ENCODE data around the gene PLA2G2D. TPM values are rescaled to one million over a fixed set of nuclear protein-coding genes. Genes with fewer than 3 reads are reported as not detected.
"Not testable (repeated sequence)": the region's sequence is repeated elsewhere in the genome, so short reads cannot be mapped to it uniquely, and the experiment has no call there.

Gene PLA2G2D
- total and polyA plus RNA-seq, 5 donors from 2014 or later = not detected

GRCh38 chr1:20136249-20136648, 16.9 kb upstream of the PLA2G2D start:
- ATAC-seq (ENCODE audit: low read depth in 2 of 2) (no peak), DNase-seq (no peak)
- Mint-ChIP-seq H3K27me3 (peaks cover 25% of the 10 kb centered on the region), H3K4me3 (no peak overlapping the region), H3K27ac (no peak overlapping the region), H3K36me3 (no peaks in the 10 kb centered on the region), H3K9me3 (peaks cover 0 to 5% (median 0%) of the 10 kb centered on the region in 7 donors), H3K4me1 (no peaks in the 10 kb centered on the region)
- Histone ChIP-seq H3K27ac (ENCODE audit: insufficient read depth, low read length, poor library complexity, severe bottlenecking) (no peak overlapping the region), H3K36me3 (ENCODE audit: control insufficient read depth, insufficient read depth, low read length) (no peaks in the 10 kb centered on the region), H3K4me1 (ENCODE audit: control insufficient read depth, insufficient read depth, low read length, poor library complexity, severe bottlenecking) (no peaks in the 10 kb centered on the region), H3K27me3 (ENCODE audit: control insufficient read depth, insufficient read depth, low read length) (peaks cover 5% of the 10 kb centered on the region), H3K4me3 (ENCODE audit: low read depth, low read length) (no peak overlapping the region), H3K9me3 (ENCODE audit: control insufficient read depth in 2 of 2, low read length in 2 of 2) (no peaks in the 10 kb centered on the region)

- Histone ChIP-seq H3K9me3 (ENCODE audit: control insufficient read depth in 2 of 2, low read length in 2 of 2) (no peaks in the 10 kb centered on the region), H3K4me3 (ENCODE audit: low read depth, low read length) (no peak overlapping the region), H3K36me3 (ENCODE audit: control insufficient read depth, insufficient read depth, low read length) (no peaks in the 10 kb centered on the region), H3K27me3 (ENCODE audit: control insufficient read depth, insufficient read depth, low read length) (peaks cover 5% of the 10 kb centered on the region), H3K27ac (ENCODE audit: insufficient read depth, low read length, poor library complexity, severe bottlenecking) (no peak overlapping the region), H3K4me1 (ENCODE audit: control insufficient read depth, insufficient read depth, low read length, poor library complexity, severe bottlenecking) (no peaks in the 10 kb centered on the region)
- Mint-ChIP-seq H3K36me3 (no peaks in the 10 kb centered on the region), H3K9me3 (peaks cover 0 to 5% (median 0%) of the 10 kb centered on the region in 7 donors), H3K27ac (no peak overlapping the region), H3K4me3 (no peak overlapping the region), H3K4me1 (no peaks in the 10 kb centered on the region), H3K27me3 (peaks cover 26% of the 10 kb centered on the region)
- ATAC-seq (ENCODE audit: low read depth in 2 of 2) = no peak
- no peak for DNase-seq
Observed at GRCh38 chr1:20134995-20135394, 15.7 kb upstream of the PLA2G2D start.

DNA sequence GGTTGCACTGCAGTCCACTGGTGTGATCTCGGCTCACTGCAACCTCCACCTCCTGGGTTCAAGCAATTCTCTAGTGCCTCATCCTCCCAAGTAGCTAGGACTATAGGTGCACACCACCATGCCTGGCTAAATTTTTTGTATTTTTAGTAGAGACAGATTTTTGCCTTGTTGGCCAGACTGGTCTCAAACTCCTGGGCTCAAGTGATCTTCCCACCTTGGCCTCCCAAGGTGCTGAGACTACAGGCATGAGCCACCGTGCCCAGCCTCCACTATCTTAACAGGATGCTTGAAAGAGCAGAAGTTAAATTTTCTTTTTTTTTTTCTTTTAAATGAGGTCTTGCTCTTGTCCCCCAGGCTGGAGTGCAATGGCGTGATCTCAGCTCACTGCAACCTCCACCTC, 11.2 kb upstream of the PLA2G2D start:
- peaks cover 24% of the 10 kb centered on the region for H3K27me3 Mint-ChIP-seq
- not testable (repeated sequence) for H3K9me3 ChIP-seq (ENCODE audit: control insufficient read depth in 2 of 2, low read length in 2 of 2)

DNA sequence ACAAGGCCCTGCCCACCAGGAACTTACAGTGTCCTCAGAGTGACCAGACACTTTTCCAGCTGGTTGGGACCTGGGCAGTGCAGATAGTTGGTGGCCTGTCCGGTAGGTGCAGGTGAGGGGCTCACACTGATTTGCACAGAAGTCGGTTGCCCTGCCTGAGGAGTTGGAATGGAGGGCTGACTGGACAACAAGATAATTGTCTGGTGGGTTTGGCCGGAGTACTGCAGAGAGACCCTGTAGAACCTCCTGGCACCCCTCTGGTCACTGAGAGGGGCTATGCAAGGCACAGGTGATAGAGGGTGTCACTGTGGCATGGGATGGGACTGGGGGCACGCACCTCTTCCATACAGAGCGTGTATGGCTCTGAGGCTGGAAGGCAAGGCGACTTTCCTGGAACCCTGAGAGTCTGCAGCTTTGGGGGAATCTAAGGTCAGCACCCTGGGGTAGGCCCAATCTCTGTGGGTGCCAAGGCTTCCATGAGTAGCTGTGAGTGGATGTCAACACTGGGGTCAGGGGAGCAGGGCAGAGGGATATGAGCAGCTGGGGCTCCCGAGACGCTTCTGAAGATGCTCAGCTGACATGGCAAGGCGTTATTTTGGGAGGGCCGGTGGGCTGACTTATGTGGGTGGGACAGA, 7.6 kb upstream of the PLA2G2D start:
- no peak overlapping the region for H3K27ac ChIP-seq (ENCODE audit: insufficient read depth, low read length, poor library complexity, severe bottlenecking)
- DNase-seq (no peak), ATAC-seq (ENCODE audit: low read depth in 2 of 2) (no peak)
- no peaks in the 10 kb centered on the region for H3K4me1 ChIP-seq (ENCODE audit: control insufficient read depth, insufficient read depth, low read length, poor library complexity, severe bottlenecking)
- no peak overlapping the region for H3K4me3 ChIP-seq (ENCODE audit: low read depth, low read length)
- no peaks in the 10 kb centered on the region for H3K36me3 ChIP-seq (ENCODE audit: control insufficient read depth, insufficient read depth, low read length)
- Mint-ChIP-seq H3K4me1 (no peaks in the 10 kb centered on the region), H3K4me3 (no peak overlapping the region), H3K36me3 (no peaks in the 10 kb centered on the region), H3K27ac (no peak overlapping the region), H3K27me3 (peaks cover 20% of the 10 kb centered on the region), H3K9me3 (peaks cover 0 to 6% (median 2%) of the 10 kb centered on the region in 7 donors)
- no peaks in the 10 kb centered on the region for H3K9me3 ChIP-seq (ENCODE audit: control insufficient read depth in 2 of 2, low read length in 2 of 2)
- no peaks in the 10 kb centered on the region for H3K27me3 ChIP-seq (ENCODE audit: control insufficient read depth, insufficient read depth, low read length)

More for the DNA sequence above, 11.2 kb upstream of the PLA2G2D start:
- H3K4me1 Mint-ChIP-seq; H3K9me3 Mint-ChIP-seq; H3K36me3 Mint-ChIP-seq; H3K27ac ChIP-seq (ENCODE audit: insufficient read depth, low read length, poor library complexity, severe bottlenecking); DNase-seq; H3K4me1 ChIP-seq (ENCODE audit: control insufficient read depth, insufficient read depth, low read length, poor library complexity, severe bottlenecking); H3K36me3 ChIP-seq (ENCODE audit: control insufficient read depth, insufficient read depth, low read length); ATAC-seq (ENCODE audit: low read depth in 2 of 2); H3K4me3 Mint-ChIP-seq; H3K27ac Mint-ChIP-seq; H3K4me3 ChIP-seq (ENCODE audit: low read depth, low read length); H3K27me3 ChIP-seq (ENCODE audit: control insufficient read depth, insufficient read depth, low read length): not testable (repeated sequence)

- Mint-ChIP-seq H3K4me1 (no peaks in the 10 kb centered on the region), H3K27me3 (peaks cover 23% of the 10 kb centered on the region), H3K4me3 (no peak overlapping the region), H3K9me3 (peaks cover 0 to 6% (median 2%) of the 10 kb centered on the region in 7 donors), H3K36me3 (no peaks in the 10 kb centered on the region), H3K27ac (no peak overlapping the region)
- Histone ChIP-seq H3K9me3 (ENCODE audit: control insufficient read depth in 2 of 2, low read length in 2 of 2) (no peaks in the 10 kb centered on the region), H3K36me3 (ENCODE audit: control insufficient read depth, insufficient read depth, low read length) (no peaks in the 10 kb centered on the region), H3K27ac (ENCODE audit: insufficient read depth, low read length, poor library complexity, severe bottlenecking) (no peak overlapping the region), H3K4me1 (ENCODE audit: control insufficient read depth, insufficient read depth, low read length, poor library complexity, severe bottlenecking) (no peaks in the 10 kb centered on the region), H3K4me3 (ENCODE audit: low read depth, low read length) (no peak overlapping the region), H3K27me3 (ENCODE audit: control insufficient read depth, insufficient read depth, low read length) (no peaks in the 10 kb centered on the region)
- ATAC-seq (ENCODE audit: low read depth in 2 of 2) (no peak), DNase-seq (no peak)
Observed at GRCh38 chr1:20126041-20126805, 6.9 kb upstream of the PLA2G2D start.

GRCh38 chr1:20125100-20125499, 5.8 kb upstream of the PLA2G2D start:
- no peaks in the 10 kb centered on the region for H3K36me3 ChIP-seq (ENCODE audit: control insufficient read depth, insufficient read depth, low read length)
- H3K4me3 ChIP-seq (ENCODE audit: low read depth, low read length) = no peak overlapping the region
- DNase-seq (no peak), ATAC-seq (ENCODE audit: low read depth in 2 of 2) (no peak)
- peaks cover 19% of the 10 kb centered on the region for H3K27me3 Mint-ChIP-seq
- no peaks in the 10 kb centered on the region for H3K36me3 Mint-ChIP-seq
- peaks cover 0 to 5% (median 1%) of the 10 kb centered on the region in 7 donors for H3K9me3 Mint-ChIP-seq
- H3K4me1 Mint-ChIP-seq = peaks cover 0 to under 1% (median 0%) of the 10 kb centered on the region in 4 donors
- H3K9me3 ChIP-seq (ENCODE audit: control insufficient read depth in 2 of 2, low read length in 2 of 2) = no peaks in the 10 kb centered on the region
- no peak overlapping the region for H3K27ac ChIP-seq (ENCODE audit: insufficient read depth, low read length, poor library complexity, severe bottlenecking)
- no peaks in the 10 kb centered on the region for H3K4me1 ChIP-seq (ENCODE audit: control insufficient read depth, insufficient read depth, low read length, poor library complexity, severe bottlenecking)
- H3K4me3 Mint-ChIP-seq = no peak overlapping the region
- no peak overlapping the region for H3K27ac Mint-ChIP-seq
- no peaks in the 10 kb centered on the region for H3K27me3 ChIP-seq (ENCODE audit: control insufficient read depth, insufficient read depth, low read length)

DNA sequence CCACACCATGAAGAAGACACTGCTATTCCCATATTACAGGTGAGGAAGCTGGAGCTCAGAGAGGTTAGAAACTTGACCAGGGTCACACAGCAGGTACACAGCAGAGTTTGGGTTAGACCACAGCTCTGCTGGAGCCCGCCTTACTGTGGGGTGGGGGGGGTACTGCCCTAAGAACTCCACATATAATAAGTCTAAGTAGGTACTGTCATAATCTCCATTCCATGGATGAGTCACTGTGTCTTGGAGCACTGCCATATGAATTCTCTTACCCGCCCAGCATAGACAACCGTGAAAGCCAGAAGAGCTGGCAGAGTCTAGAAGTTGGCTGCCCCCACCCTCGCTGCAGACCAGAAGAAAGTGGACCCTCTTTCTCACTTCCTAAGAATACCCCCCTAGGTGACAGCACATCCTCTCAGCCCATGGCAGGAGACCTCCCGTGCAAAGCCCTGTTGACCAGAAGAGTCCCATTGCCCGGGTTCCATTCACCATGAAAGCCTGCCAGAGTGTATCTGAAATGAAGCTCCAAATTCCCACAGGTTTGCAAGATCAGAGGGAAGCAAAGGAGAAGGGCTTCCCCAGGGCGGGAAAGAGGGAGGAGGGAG, 5.2 kb upstream of the PLA2G2D start:
- no peaks in the 10 kb centered on the region for H3K36me3 ChIP-seq (ENCODE audit: control insufficient read depth, insufficient read depth, low read length)
- no peaks in the 10 kb centered on the region for H3K27me3 ChIP-seq (ENCODE audit: control insufficient read depth, insufficient read depth, low read length)
- no peak overlapping the region for H3K27ac Mint-ChIP-seq
- H3K9me3 Mint-ChIP-seq = peaks cover 0 to 1% (median 0%) of the 10 kb centered on the region in 7 donors
- peaks cover 14% of the 10 kb centered on the region for H3K27me3 Mint-ChIP-seq
- H3K36me3 Mint-ChIP-seq = no peaks in the 10 kb centered on the region
- H3K4me1 ChIP-seq (ENCODE audit: control insufficient read depth, insufficient read depth, low read length, poor library complexity, severe bottlenecking) = no peaks in the 10 kb centered on the region
- no peaks in the 10 kb centered on the region for H3K9me3 ChIP-seq (ENCODE audit: control insufficient read depth in 2 of 2, low read length in 2 of 2)
- H3K4me3 ChIP-seq (ENCODE audit: low read depth, low read length) = no peak overlapping the region
- ATAC-seq (ENCODE audit: low read depth in 2 of 2) (no peak), DNase-seq (no peak)
- peaks cover 0 to 2% (median 0%) of the 10 kb centered on the region in 4 donors for H3K4me1 Mint-ChIP-seq
- H3K27ac ChIP-seq (ENCODE audit: insufficient read depth, low read length, poor library complexity, severe bottlenecking) = no peak overlapping the region
- H3K4me3 Mint-ChIP-seq = no peak overlapping the region

Measured in CD4-positive, CD25-positive, alpha-beta regulatory T cell (primary cell).